ENCODE data around the gene SGSM2.

GRCh38 chr17:2396568-2397246, 59.4 kb downstream of the SGSM2 start:
- no peak for TF ChIP-seq REST (IDR thresholded peaks at IDR 0.05; ENCODE audit: unreplicated experiment)
- TF ChIP-seq CTCF (conservative IDR thresholded peaks at IDR 0.05; ENCODE audit: low read depth in 2 of 2) = no peak
- peak; percentile 19 for TF ChIP-seq POLR2AphosphoS5 (IDR thresholded peaks at IDR 0.05; ENCODE audit: low read depth)
- TF ChIP-seq EZH2phosphoT487 (IDR thresholded peaks at IDR 0.05; ENCODE audit: unreplicated experiment) = no peak
- TF ChIP-seq EZH2 (IDR thresholded peaks at IDR 0.05; ENCODE audit: low read depth, unreplicated experiment) = no peak
- no peak for TF ChIP-seq ZNF114 (CRISPR knock-in tag; IDR thresholded peaks at IDR 0.05)
- no peak for TF ChIP-seq NANOG (IDR thresholded peaks at IDR 0.05; ENCODE audit: borderline replicate concordance)
